Tibial nerve (tissue), 4 donors: ENCODE measurements around the gene COX6B2.

Experiments used
- EP300 ChIP-seq, 2 donors: sonication (generic); formaldehyde crosslinking; IDR thresholded peaks; one replicate each; pipeline ENCODE4 v1.6.1; 2017; ENCODE audit warnings: antibody characterized with exemption in 2 of 2, mild to moderate bottlenecking in 1 of 2
- POLR2A ChIP-seq, 2 donors: fragments of 450-650 bp; IDR thresholded peaks; one replicate each; pipeline ENCODE4 v1.6.1; 2017; ENCODE audit warnings: antibody characterized with exemption in 2 of 2, mild to moderate bottlenecking in 2 of 2, moderate library complexity in 2 of 2
- TF ChIP-seq, protein P1 (sequence below), 5 experiments: fragments of 200-600 bp in 3 of 5; fragments of 450-650 bp in 2 of 5; sonication (generic) in 3 of 5; IDR thresholded peaks; one replicate each; pipeline ENCODE4 v1.5.1; 2016 to 2019; ENCODE audit warnings: antibody characterized with exemption in 5 of 5, mild to moderate bottlenecking in 3 of 5, moderate library complexity in 2 of 5

DNA sequence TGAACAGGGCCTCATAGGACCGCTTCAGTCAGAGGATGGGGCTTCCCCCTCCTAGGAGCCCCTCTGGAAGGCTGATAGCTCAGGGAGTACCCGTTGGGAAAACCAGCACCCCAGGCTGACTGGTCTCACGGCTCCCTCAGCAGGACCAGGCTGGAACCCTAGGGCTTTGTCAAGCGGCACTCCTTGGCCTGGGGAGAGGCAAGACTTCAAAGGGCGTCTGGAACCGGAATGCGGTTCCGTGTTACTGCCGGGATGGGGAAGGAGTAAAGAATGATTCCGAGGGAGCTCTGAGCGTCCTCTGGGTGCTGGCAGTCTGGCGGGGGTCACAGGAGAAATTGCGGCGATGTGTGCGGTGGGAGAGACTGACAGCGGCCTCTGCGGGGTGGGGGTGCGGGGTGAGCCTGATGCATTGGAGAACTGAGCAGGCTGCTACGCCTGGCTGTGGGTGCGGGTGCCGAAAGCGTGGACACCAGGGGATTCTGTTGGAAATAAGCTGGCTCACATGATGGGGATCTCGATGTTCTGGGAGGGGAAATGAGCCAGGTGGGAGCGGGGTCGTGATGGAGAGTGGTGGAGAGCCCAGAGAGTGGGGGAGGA lies 1.9 kb downstream of the COX6B2 start:
- no peak for TF ChIP-seq EP300 (IDR thresholded peaks at IDR 0.05)
- TF ChIP-seq, protein P1, sequence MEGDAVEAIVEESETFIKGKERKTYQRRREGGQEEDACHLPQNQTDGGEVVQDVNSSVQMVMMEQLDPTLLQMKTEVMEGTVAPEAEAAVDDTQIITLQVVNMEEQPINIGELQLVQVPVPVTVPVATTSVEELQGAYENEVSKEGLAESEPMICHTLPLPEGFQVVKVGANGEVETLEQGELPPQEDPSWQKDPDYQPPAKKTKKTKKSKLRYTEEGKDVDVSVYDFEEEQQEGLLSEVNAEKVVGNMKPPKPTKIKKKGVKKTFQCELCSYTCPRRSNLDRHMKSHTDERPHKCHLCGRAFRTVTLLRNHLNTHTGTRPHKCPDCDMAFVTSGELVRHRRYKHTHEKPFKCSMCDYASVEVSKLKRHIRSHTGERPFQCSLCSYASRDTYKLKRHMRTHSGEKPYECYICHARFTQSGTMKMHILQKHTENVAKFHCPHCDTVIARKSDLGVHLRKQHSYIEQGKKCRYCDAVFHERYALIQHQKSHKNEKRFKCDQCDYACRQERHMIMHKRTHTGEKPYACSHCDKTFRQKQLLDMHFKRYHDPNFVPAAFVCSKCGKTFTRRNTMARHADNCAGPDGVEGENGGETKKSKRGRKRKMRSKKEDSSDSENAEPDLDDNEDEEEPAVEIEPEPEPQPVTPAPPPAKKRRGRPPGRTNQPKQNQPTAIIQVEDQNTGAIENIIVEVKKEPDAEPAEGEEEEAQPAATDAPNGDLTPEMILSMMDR (IDR thresholded peaks at IDR 0.05) = no peak
- no peak for TF ChIP-seq POLR2A (IDR thresholded peaks at IDR 0.05)
